HepG2 (cell line): Measurements from ENCODE around the gene ZSCAN32. TPM values are rescaled to one million over a fixed set of nuclear protein-coding genes. Genes with fewer than 3 reads are reported as not detected.

Source experiments
- DDIT3 ChIP-seq: sonication (generic); formaldehyde crosslinking; IDR thresholded peaks from 2 replicates; pipeline ENCODE4 v1.4.0; 2020; ENCODE audit warnings: mild to moderate bottlenecking, missing genetic modification reagents
- EZH2 ChIP-seq: conservative IDR thresholded peaks from 2 replicates; pipeline ENCODE4 v1.6.1; 2012; ENCODE audit warnings: mild to moderate bottlenecking, low read depth, low read length, moderate library complexity
- FOXC1 ChIP-seq: sonication (generic); formaldehyde crosslinking; IDR thresholded peaks from 2 replicates; pipeline ENCODE4 v1.8.0; 2022; ENCODE audit warnings: mild to moderate bottlenecking, missing genetic modification reagents, borderline replicate concordance
- HOXA5 ChIP-seq: sonication (generic); formaldehyde crosslinking; IDR thresholded peaks from 2 replicates; pipeline ENCODE4 v1.4.0; 2020; ENCODE audit warnings: missing genetic modification reagents
- JUN ChIP-seq: sonication (generic); formaldehyde crosslinking; IDR thresholded peaks from 2 replicates; pipeline ENCODE4 v1.4.0; 2020; ENCODE audit warnings: mild to moderate bottlenecking, missing genetic modification reagents
- KMT2A ChIP-seq: sonication (generic); formaldehyde crosslinking; IDR thresholded peaks from 2 replicates; pipeline ENCODE4 v1.4.0; 2020; ENCODE audit warnings: missing genetic modification reagents
- MBD4 ChIP-seq: IDR thresholded peaks from 2 replicates; pipeline ENCODE4 v1.6.1; 2012; ENCODE audit warnings: low read length, inconsistent platforms, borderline replicate concordance
- NBN ChIP-seq: fragments of 450-650 bp; conservative IDR thresholded peaks from 2 replicates; pipeline ENCODE4 v1.6.1; 2017
- PAXIP1 ChIP-seq: sonication (generic); formaldehyde crosslinking; conservative IDR thresholded peaks from 2 replicates; pipeline ENCODE4 v1.4.0; 2020; ENCODE audit warnings: mild to moderate bottlenecking, missing genetic modification reagents, moderate library complexity
- RFXANK ChIP-seq: IDR thresholded peaks from 2 replicates; pipeline ENCODE4 v1.6.1; 2016
- ZFX ChIP-seq: sonication (generic); formaldehyde crosslinking; IDR thresholded peaks from 2 replicates; pipeline ENCODE4 v1.4.0; 2020; ENCODE audit warnings: mild to moderate bottlenecking, low read depth, missing genetic modification reagents, moderate library complexity
- ZIK1 ChIP-seq: sonication (generic); formaldehyde crosslinking; IDR thresholded peaks from 2 replicates; pipeline ENCODE4 v1.5.0; 2020; ENCODE audit warnings: mild to moderate bottlenecking, low read depth, missing genetic modification reagents, borderline replicate concordance
- ZNF33B ChIP-seq: sonication (generic); formaldehyde crosslinking; IDR thresholded peaks from 2 replicates; pipeline ENCODE4 v1.5.1; 2020; ENCODE audit warnings: mild to moderate bottlenecking, missing genetic modification reagents
- ZNF704 ChIP-seq: sonication (generic); formaldehyde crosslinking; IDR thresholded peaks from 2 replicates; pipeline ENCODE4 v1.8.1; 2023; ENCODE audit warnings: mild to moderate bottlenecking, inconsistent platforms, moderate library complexity, missing genetic modification reagents, borderline replicate concordance
- ZSCAN12 ChIP-seq: sonication (generic); formaldehyde crosslinking; IDR thresholded peaks from 2 replicates; pipeline ENCODE4 v1.9.0; 2021; ENCODE audit warnings: mild to moderate bottlenecking, missing genetic modification reagents
- polyA plus RNA-seq, 8 experiments: library from polyadenylated mRNA; depleted of rRNA in 3 of 8; stranded (reverse) in 7 of 8; unstranded in 1 of 8; fragments of >200 nt; fragmentation: Illumina TruSeq in 4 of 8; extraction: Trizol in 4 of 8; gene quantifications; 2 replicates each; pipeline versions ENCODE4 v1.2.1 to v1.2.3, GENCODE V29; 2011 to 2016; ENCODE audit warnings: low read depth in 4 of 8, missing spikeins in 1 of 8, mixed read lengths in 1 of 8; ENCODE audit not compliant: insufficient read depth in 1 of 8
- total RNA-seq, 5 experiments: library from RNA; depleted of rRNA; stranded (reverse); fragments of >200 nt; fragmentation: Illumina TruSeq; extraction: Trizol; gene quantifications; 2 replicates each; pipeline ENCODE4 v1.2.3, GENCODE V29; 2016; ENCODE audit warnings: low read depth in 1 of 5
- TF ChIP-seq, protein P1 (sequence below): sonication (generic); formaldehyde crosslinking; IDR thresholded peaks from 2 replicates; pipeline ENCODE4 v1.4.0; 2020; ENCODE audit warnings: missing genetic modification reagents
- TF ChIP-seq, protein P2 (sequence below): sonication (generic); formaldehyde crosslinking; IDR thresholded peaks from 2 replicates; pipeline ENCODE4 v1.4.0; 2020; ENCODE audit warnings: missing genetic modification reagents
- TF ChIP-seq, protein P3 (sequence below): IDR thresholded peaks from 2 replicates; pipeline ENCODE4 v1.6.1; 2012; ENCODE audit warnings: inconsistent platforms

ZSCAN32 gene
- total and polyA plus RNA-seq, 2 of the 13 experiments (the other 11 are each of a cell fraction or from before 2014, with no cell fraction given): 10.7 to 12.8 TPM

GRCh38 chr16:3400779-3401688 lies at the start of gene ZSCAN32, which contains the start of gene ZNF174 (continued):
- peak; percentile 60 for TF ChIP-seq PAXIP1
- TF ChIP-seq NBN: no peak
- no peak for TF ChIP-seq MBD4
- no peak for TF ChIP-seq DDIT3 (CRISPR knock-in tag)
- no peak for TF ChIP-seq ZNF33B (CRISPR knock-in tag)
- peak; percentile 95 for TF ChIP-seq KMT2A (CRISPR knock-in tag)
- TF ChIP-seq, protein P1, sequence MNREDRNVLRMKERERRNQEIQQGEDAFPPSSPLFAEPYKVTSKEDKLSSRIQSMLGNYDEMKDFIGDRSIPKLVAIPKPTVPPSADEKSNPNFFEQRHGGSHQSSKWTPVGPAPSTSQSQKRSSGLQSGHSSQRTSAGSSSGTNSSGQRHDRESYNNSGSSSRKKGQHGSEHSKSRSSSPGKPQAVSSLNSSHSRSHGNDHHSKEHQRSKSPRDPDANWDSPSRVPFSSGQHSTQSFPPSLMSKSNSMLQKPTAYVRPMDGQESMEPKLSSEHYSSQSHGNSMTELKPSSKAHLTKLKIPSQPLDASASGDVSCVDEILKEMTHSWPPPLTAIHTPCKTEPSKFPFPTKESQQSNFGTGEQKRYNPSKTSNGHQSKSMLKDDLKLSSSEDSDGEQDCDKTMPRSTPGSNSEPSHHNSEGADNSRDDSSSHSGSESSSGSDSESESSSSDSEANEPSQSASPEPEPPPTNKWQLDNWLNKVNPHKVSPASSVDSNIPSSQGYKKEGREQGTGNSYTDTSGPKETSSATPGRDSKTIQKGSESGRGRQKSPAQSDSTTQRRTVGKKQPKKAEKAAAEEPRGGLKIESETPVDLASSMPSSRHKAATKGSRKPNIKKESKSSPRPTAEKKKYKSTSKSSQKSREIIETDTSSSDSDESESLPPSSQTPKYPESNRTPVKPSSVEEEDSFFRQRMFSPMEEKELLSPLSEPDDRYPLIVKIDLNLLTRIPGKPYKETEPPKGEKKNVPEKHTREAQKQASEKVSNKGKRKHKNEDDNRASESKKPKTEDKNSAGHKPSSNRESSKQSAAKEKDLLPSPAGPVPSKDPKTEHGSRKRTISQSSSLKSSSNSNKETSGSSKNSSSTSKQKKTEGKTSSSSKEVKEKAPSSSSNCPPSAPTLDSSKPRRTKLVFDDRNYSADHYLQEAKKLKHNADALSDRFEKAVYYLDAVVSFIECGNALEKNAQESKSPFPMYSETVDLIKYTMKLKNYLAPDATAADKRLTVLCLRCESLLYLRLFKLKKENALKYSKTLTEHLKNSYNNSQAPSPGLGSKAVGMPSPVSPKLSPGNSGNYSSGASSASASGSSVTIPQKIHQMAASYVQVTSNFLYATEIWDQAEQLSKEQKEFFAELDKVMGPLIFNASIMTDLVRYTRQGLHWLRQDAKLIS: no peak
- TF ChIP-seq, protein P2, sequence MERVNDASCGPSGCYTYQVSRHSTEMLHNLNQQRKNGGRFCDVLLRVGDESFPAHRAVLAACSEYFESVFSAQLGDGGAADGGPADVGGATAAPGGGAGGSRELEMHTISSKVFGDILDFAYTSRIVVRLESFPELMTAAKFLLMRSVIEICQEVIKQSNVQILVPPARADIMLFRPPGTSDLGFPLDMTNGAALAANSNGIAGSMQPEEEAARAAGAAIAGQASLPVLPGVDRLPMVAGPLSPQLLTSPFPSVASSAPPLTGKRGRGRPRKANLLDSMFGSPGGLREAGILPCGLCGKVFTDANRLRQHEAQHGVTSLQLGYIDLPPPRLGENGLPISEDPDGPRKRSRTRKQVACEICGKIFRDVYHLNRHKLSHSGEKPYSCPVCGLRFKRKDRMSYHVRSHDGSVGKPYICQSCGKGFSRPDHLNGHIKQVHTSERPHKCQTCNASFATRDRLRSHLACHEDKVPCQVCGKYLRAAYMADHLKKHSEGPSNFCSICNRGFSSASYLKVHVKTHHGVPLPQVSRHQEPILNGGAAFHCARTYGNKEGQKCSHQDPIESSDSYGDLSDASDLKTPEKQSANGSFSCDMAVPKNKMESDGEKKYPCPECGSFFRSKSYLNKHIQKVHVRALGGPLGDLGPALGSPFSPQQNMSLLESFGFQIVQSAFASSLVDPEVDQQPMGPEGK (CRISPR knock-in tag): no peak
- TF ChIP-seq ZIK1: no peak
- peak; percentile 18 for TF ChIP-seq FOXC1 (CRISPR knock-in tag)
- no peak for TF ChIP-seq ZSCAN12 (CRISPR knock-in tag)
- no peak for TF ChIP-seq JUN (CRISPR knock-in tag)
- TF ChIP-seq RFXANK (CRISPR knock-in tag): no peak
- TF ChIP-seq, protein P3, sequence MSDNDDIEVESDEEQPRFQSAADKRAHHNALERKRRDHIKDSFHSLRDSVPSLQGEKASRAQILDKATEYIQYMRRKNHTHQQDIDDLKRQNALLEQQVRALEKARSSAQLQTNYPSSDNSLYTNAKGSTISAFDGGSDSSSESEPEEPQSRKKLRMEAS: peak; percentile 82
- no peak; the same call in 1 of the 2 replicates for TF ChIP-seq HOXA5
- peak; percentile 96 for TF ChIP-seq ZFX (CRISPR knock-in tag)
- TF ChIP-seq ZNF704: peak; percentile 79; the same call in 1 of the 2 replicates
- no peak for TF ChIP-seq EZH2
